IPS-15b (cell line): ENCODE results near the gene PSMB9.
"Not testable (repeated sequence)": the region's sequence is repeated elsewhere in the genome, so short reads cannot be mapped to it uniquely, and the experiment has no call there.

Experiments used
- H3K27me3 ChIP-seq: one replicate; pipeline ENCODE4 v1.6.1; 2013; ENCODE audit warnings: low read length; ENCODE audit not compliant: control insufficient read depth, insufficient read depth
- H3K36me3 ChIP-seq: one replicate; pipeline ENCODE4 v1.6.1; 2013; ENCODE audit warnings: low read length; ENCODE audit not compliant: control insufficient read depth, insufficient read depth
- H3K4me1 ChIP-seq: one replicate; pipeline ENCODE4 v1.6.1; 2013; ENCODE audit warnings: mild to moderate bottlenecking, low read length; ENCODE audit not compliant: control insufficient read depth, insufficient read depth
- H3K4me3 ChIP-seq: one replicate; pipeline ENCODE4 v1.5.1; 2013; ENCODE audit warnings: low read depth, low read length
- H3K9ac ChIP-seq: one replicate; pipeline ENCODE4 v1.6.1; 2013; ENCODE audit warnings: low read depth, mild to moderate bottlenecking, low read length
- H3K9me3 ChIP-seq: one replicate; pipeline ENCODE4 v1.6.1; 2013; ENCODE audit warnings: mild to moderate bottlenecking, low read length; ENCODE audit not compliant: control insufficient read depth, insufficient read depth

Gene PSMB9

GRCh38 chr6:32868257-32868788 is 14.3 kb downstream of the PSMB9 start:
- no peaks in the 10 kb centered on the region for H3K36me3 ChIP-seq
- H3K9ac ChIP-seq = no peak overlapping the region
- no peaks in the 10 kb centered on the region for H3K9me3 ChIP-seq
- no peaks in the 10 kb centered on the region for H3K4me1 ChIP-seq
- no peaks in the 10 kb centered on the region for H3K27me3 ChIP-seq
- H3K4me3 ChIP-seq = no peak overlapping the region

GRCh38 chr6:32873947-32874346 is 20.0 kb downstream of the PSMB9 start:
- H3K27me3 ChIP-seq, H3K4me3 ChIP-seq: not testable (repeated sequence)

DNA sequence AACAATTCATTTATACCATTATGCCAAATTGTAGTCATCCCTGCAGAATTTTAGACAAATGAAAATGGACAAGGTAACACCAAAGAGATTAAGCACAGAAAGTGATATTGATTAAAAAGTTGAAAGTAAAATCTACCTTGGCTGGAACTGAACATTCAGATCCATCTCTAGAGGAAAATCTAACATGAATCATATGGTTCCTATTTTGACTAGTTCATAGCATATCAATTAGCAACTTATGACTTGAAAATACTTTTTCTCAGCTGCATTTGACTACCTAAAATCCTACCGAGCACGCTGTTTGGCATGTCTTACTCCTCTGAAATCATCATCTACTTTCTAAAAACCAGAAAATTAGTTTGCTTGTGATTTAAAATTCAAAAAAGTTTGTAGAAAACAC is 22.6 kb downstream of the PSMB9 start:
- no peak overlapping the region for H3K4me3 ChIP-seq
- no peaks in the 10 kb centered on the region for H3K27me3 ChIP-seq
- no peaks in the 10 kb centered on the region for H3K4me1 ChIP-seq
- no peak overlapping the region for H3K9ac ChIP-seq
- H3K9me3 ChIP-seq = no peaks in the 10 kb centered on the region
- H3K36me3 ChIP-seq = no peaks in the 10 kb centered on the region

More at GRCh38 chr6:32873947-32874346, 20.0 kb downstream of the PSMB9 start:
- not testable (repeated sequence) for H3K9ac ChIP-seq, H3K9me3 ChIP-seq, H3K36me3 ChIP-seq, H3K4me1 ChIP-seq

GRCh38 chr6:32879691-32880090 is 25.7 kb downstream of the PSMB9 start:
- Histone ChIP-seq H3K27me3 (no peaks in the 10 kb centered on the region), H3K4me1 (no peaks in the 10 kb centered on the region), H3K36me3 (no peaks in the 10 kb centered on the region), H3K4me3 (no peak overlapping the region), H3K9me3 (no peaks in the 10 kb centered on the region), H3K9ac (no peak overlapping the region)

DNA sequence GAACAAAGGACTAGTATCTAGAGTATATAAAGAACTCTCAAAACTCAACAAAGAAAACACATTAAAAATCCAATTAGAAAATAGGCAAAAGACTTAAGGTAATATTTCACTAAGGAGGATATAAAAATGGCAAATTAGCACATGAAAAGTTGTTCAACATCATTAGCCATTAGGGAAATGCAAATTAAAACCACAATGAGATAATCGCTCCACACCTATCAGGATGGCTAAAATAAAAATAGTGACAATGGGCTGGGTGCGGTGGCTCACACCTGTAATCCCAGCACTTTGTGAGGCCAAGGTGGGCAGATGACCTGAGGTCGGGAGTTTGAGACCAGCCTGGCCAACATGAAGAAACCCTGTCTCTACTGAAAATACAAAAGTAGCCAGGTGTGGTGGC is 27.0 kb downstream of the PSMB9 start:
- not testable (repeated sequence) for H3K9me3 ChIP-seq, H3K4me3 ChIP-seq, H3K4me1 ChIP-seq, H3K36me3 ChIP-seq, H3K9ac ChIP-seq, H3K27me3 ChIP-seq

DNA sequence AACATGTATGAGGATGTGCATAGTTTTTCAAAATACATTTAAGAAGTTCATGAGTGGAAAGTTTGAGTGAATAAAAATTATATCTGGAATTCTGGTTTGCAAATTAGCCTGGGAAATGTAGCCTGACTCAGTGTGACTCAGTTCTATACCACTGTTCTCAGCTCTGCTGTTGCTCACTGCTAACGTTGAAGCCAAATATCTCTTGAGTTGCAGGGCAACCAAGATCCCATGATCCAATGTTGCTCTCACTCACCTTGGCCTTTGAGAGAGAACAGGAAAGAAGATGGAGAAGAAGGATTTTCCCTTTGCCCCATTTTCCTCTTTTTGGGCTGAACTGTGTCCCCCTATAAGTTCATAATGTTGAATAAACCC is 28.9 kb downstream of the PSMB9 start:
- Histone ChIP-seq H3K27me3 (no peaks in the 10 kb centered on the region), H3K36me3 (no peaks in the 10 kb centered on the region), H3K9me3 (no peaks in the 10 kb centered on the region), H3K4me1 (no peaks in the 10 kb centered on the region), H3K4me3 (no peak overlapping the region), H3K9ac (no peak overlapping the region)

DNA sequence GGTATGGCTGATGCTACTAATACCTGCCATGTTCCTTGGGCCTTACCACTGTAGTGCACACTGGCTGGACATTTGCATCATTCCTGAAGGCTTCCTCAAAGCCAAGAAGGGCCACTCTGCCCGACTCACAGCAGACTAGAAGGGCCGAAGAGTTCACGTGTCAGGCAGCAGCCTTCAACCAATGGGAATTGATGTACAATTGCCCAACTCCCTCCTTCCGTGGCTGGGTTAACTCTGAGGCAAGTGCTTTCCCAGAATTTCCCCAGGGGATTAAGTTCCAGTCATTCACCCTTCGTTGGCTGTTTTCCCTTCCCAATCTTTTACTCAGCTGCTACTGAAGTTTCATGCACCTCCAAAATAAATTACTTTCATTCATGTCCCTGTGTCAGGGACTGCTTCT is 29.8 kb downstream of the PSMB9 start:
- Histone ChIP-seq H3K4me1 (no peaks in the 10 kb centered on the region), H3K9ac (no peak overlapping the region), H3K9me3 (no peaks in the 10 kb centered on the region), H3K4me3 (no peak overlapping the region), H3K36me3 (no peaks in the 10 kb centered on the region), H3K27me3 (no peaks in the 10 kb centered on the region)

DNA sequence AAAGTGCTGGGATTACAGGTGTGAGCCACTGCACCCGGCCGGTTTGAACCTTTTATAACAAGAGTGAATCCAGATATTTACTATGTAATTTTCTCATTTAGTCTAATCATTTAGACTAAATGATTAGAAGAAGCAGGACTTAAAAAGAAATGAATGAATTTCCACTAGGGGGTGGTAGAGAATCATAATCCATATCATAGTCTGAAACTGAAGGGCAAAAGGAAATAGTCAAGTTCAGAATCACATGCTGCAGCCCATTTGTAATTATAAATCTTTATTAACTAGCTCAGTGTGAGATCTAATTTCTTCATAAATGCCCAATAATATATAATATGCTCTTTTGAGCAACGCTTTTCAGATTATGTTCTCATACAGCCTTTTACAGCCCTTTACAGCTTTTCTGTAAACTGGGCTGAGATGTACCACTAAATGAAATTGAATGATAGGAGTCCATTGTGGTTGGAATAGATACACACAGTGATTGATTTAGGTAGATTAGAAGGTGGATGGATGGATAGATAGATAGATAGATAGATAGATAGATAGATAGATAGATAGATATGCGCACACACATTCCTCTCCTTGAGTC is 31.8 kb downstream of the PSMB9 start:
- Histone ChIP-seq H3K9me3 (no peaks in the 10 kb centered on the region), H3K9ac (no peak overlapping the region), H3K27me3 (no peaks in the 10 kb centered on the region), H3K4me3 (no peak overlapping the region), H3K4me1 (no peaks in the 10 kb centered on the region), H3K36me3 (no peaks in the 10 kb centered on the region)

- Histone ChIP-seq H3K27me3 (no peaks in the 10 kb centered on the region), H3K4me3 (no peak overlapping the region), H3K4me1 (no peaks in the 10 kb centered on the region)
Measured at GRCh38 chr6:32886681-32887383, 32.8 kb downstream of the PSMB9 start.

DNA sequence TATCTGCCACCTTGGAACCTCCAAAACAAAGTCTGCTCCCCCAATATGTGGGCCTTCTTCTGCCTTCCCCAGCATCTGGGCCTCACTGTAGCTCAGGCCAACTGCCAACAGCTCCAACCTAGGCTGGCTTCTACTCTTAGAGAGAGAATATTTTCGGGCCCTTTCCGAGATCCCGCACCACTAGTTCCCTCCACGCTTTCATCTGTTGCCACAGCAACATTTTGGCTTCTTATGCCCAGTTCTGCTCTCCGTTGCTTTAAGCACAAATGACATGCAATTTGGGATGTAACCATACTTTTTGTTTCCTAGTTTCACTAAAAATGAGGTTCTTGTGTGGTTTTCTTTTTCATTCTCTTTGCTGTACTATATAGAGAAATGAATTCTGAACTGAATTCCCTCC is 33.6 kb downstream of the PSMB9 start:
- no peak overlapping the region for H3K4me3 ChIP-seq
- no peaks in the 10 kb centered on the region for H3K27me3 ChIP-seq
- no peaks in the 10 kb centered on the region for H3K9me3 ChIP-seq
- no peak overlapping the region for H3K9ac ChIP-seq
- H3K36me3 ChIP-seq = no peaks in the 10 kb centered on the region
- H3K4me1 ChIP-seq = no peaks in the 10 kb centered on the region

More at GRCh38 chr6:32886681-32887383, 32.8 kb downstream of the PSMB9 start:
- H3K36me3 ChIP-seq = no peaks in the 10 kb centered on the region
- H3K9ac ChIP-seq = no peak overlapping the region
- no peaks in the 10 kb centered on the region for H3K9me3 ChIP-seq

DNA sequence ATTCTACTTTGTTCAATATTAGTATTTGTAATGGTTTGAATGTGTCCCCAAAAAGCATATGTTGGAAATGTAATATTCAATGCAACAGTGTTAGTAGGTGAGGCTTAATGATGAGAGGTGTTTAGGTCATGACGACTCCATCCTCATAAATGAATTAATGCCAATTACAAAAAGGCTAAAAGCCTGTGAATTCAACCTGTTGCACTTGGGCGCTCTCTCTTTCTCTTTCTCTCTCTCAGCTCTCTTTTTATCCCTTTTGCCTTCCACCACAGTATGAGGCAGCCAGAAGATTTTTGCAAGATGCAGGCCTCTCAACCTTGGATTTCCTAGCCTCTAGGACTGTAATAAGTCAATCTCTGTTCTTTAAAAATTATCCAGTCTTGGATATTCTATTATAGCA is 34.6 kb downstream of the PSMB9 start:
- no peaks in the 10 kb centered on the region for H3K36me3 ChIP-seq
- no peaks in the 10 kb centered on the region for H3K4me1 ChIP-seq
- H3K9ac ChIP-seq = no peak overlapping the region
- H3K4me3 ChIP-seq = no peak overlapping the region
- no peaks in the 10 kb centered on the region for H3K9me3 ChIP-seq
- no peaks in the 10 kb centered on the region for H3K27me3 ChIP-seq

GRCh38 chr6:32889533-32889932 is 35.5 kb downstream of the PSMB9 start:
- H3K4me3 ChIP-seq = no peak overlapping the region
- H3K9ac ChIP-seq = no peak overlapping the region
- H3K9me3 ChIP-seq = no peaks in the 10 kb centered on the region
- H3K4me1 ChIP-seq = no peaks in the 10 kb centered on the region
- H3K36me3 ChIP-seq = no peaks in the 10 kb centered on the region
- H3K27me3 ChIP-seq = no peaks in the 10 kb centered on the region
